ENCODE results near the gene IRF2BPL. TPM values are rescaled to one million over a fixed set of nuclear protein-coding genes. Genes with fewer than 3 reads are reported as not detected.

The IRF2BPL gene
- total and polyA plus RNA-seq, 2 of the 8 experiments (the other 6 are each of a cell fraction or from before 2014, with no cell fraction given), result 18.8 to 57.0 TPM

DNA sequence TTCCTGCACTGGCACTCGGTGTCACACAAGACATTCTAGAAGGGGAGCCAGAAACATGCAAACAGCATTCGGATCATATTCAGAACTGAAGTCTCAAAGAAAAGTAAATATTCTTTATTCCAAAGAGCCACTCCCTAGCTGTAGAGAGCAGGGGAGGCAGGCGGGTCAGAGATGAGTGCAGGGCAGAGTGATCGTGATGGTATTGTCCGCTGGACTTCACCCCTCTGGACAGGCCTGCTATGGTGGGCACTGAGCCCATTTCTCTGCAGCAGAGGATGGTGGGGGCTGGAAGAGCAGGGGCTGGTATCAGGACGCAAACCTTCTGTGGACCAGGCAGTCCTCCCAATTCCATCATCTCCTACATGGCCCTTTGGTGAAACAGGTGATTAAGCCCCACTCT lies 25.6 kb downstream of the IRF2BPL start:
- Histone ChIP-seq H2BK15ac (ENCODE audit: low read length) (no peak overlapping the region; the same call in 1 of the 2 replicates), H2AFZ (ENCODE audit: low read length) (no peak overlapping the region), H3K79me1 (ENCODE audit: low read depth, low read length) (peaks cover 3% of the 10 kb centered on the region; the same call in 1 of the 2 replicates), H3K9me3 (ENCODE audit: insufficient read depth in 2 of 2, low read depth in 1 of 2, low read length in 1 of 2) (no peaks in the 10 kb centered on the region), H2BK12ac (ENCODE audit: low read depth, low read length) (peak overlapping the region; percentile 4; the same call in 1 of the 2 replicates), H2BK20ac (ENCODE audit: low read length) (no peak overlapping the region; the same call in 1 of the 2 replicates), H3K79me2 (ENCODE audit: control insufficient read depth in 1 of 2, insufficient read depth in 2 of 2, low read length in 2 of 2) (no peaks in the 10 kb centered on the region), H2BK120ac (replicated peaks; ENCODE audit: low read depth, low read length) (no peak overlapping the region), H4K20me1 (replicated peaks in 1 of 2; ENCODE audit: control insufficient read depth in 1 of 2, insufficient read depth in 2 of 2, low read length in 2 of 2) (no peaks in the 10 kb centered on the region), H3K27me3 (replicated peaks in 1 of 4; ENCODE audit: control insufficient read depth in 3 of 4, extremely low read depth in 1 of 4, insufficient read depth in 3 of 4, low read length in 3 of 4) (peaks cover 0 to 1% (median 0%) of the 10 kb centered on the region in 4 experiments; a peak in 1 of 7 replicates), H3K36me3 (ENCODE audit: control insufficient read depth in 2 of 4, insufficient read depth in 4 of 4, low read length in 3 of 4) (no peaks in the 10 kb centered on the region), H3K56ac (replicated peaks; ENCODE audit: insufficient read length, low read depth, low read length) (no peak overlapping the region), H3K4me1 (replicated peaks in 1 of 4; ENCODE audit: control insufficient read depth in 3 of 4, insufficient read depth in 4 of 4, low read length in 3 of 4) (peaks cover 8 to 31% (median 12%) of the 10 kb centered on the region in 4 experiments; a peak in 6 of 7 replicates), H3K18ac (ENCODE audit: extremely low read depth, low read length) (no peak overlapping the region), H3K4ac (replicated peaks; ENCODE audit: insufficient read length, low read depth, low read length) (no peak overlapping the region), H3K23ac (ENCODE audit: insufficient read length) (no peak overlapping the region), H3K14ac (ENCODE audit: insufficient read length) (no peak overlapping the region), H3K4me2 (ENCODE audit: insufficient read depth in 1 of 2, low read depth in 2 of 2, low read length in 2 of 2) (no peak overlapping the region), H4K8ac (ENCODE audit: extremely low read depth, insufficient read depth, low read length) (no peak overlapping the region), H3K9ac (replicated peaks in 1 of 4; ENCODE audit: extremely low read depth in 1 of 4, low read depth in 3 of 4, low read length in 3 of 4) (no peak overlapping the region), H3K27ac (ENCODE audit: low read depth, low read length) (no peak overlapping the region), H4K5ac (ENCODE audit: insufficient read length, low read depth, low read length) (no peak overlapping the region), H3K4me3 (ENCODE audit: extremely low read depth in 1 of 4, insufficient read depth in 2 of 4, low read depth in 3 of 4, low read length in 4 of 4) (no peak overlapping the region), H3K23me2 (ENCODE audit: low read depth, low read length) (no peaks in the 10 kb centered on the region), H2AK5ac (ENCODE audit: low read depth, low read length) (no peak overlapping the region), H2BK5ac (ENCODE audit: low read depth, low read length) (no peak overlapping the region), H4K91ac (replicated peaks; ENCODE audit: insufficient read length, low read length) (peak overlapping the region; percentile 79)
- CTCF ChIA-PET (ENCODE audit: partially characterized antibody), result interaction anchor here (0.7 to 25.2 kb wide), 4 partner anchors 35 to 87 kb away, joined by 3 to 280 read pairs (median 4); no protein-coding TSS in a partner anchor
- 85% methylated on average over 6 of the region's 6 CpGs; no CpG with 5 or more reads in 1 of the 2 experiments for WGBS, 2 experiments (ENCODE audit: extremely low coverage in 1 of 2, insufficient coverage in 1 of 2, insufficient read length in 1 of 2, insufficient replicate concordance in 2 of 2, low coverage in 1 of 2, low lambda C conversion rate in 2 of 2, missing lambda C conversion rate in 1 of 2)
- DNase-seq (ENCODE audit: low read depth in 1 of 2, low spot score in 2 of 2) (no peak), FAIRE-seq (no peak)
- POLR2A ChIA-PET (ENCODE audit: partially characterized antibody), result no interaction called here
- no peak for TF ChIP-seq GTF2F1 (IDR thresholded peaks at IDR 0.05; ENCODE audit: borderline replicate concordance, low read depth, low read length)
